HepG2 (cell line): ENCODE results near the gene AGRN. TPM values are rescaled to one million over a fixed set of nuclear protein-coding genes. Genes with fewer than 3 reads are reported as not detected.
A peak's percentile ranks its signal among the peaks of the same experiment; 100 is the strongest.

Source experiments
- AGO2 ChIP-seq: fragments of 200-400 bp; formaldehyde crosslinking; optimal IDR thresholded peaks from 2 replicates; pipeline ENCODE3; 2017; ENCODE audit warnings: mild to moderate bottlenecking, low read depth, low read length, moderate library complexity
- DBP ChIP-seq: sonication (generic); formaldehyde crosslinking; IDR thresholded peaks from 2 replicates; pipeline ENCODE4 v1.4.0; 2020; ENCODE audit warnings: missing genetic modification reagents; ENCODE audit errors: not compliant biosample characterization
- FOXP1 ChIP-seq, 2 experiments: fragments of 450-650 bp in 1 of 2; IDR thresholded peaks; 2 replicates each; pipeline ENCODE4 v1.6.1; 2017 to 2018; ENCODE audit warnings: antibody characterized with exemption in 1 of 2
- HBP1 ChIP-seq: IDR thresholded peaks from 2 replicates; pipeline ENCODE4 v1.6.1; 2016; ENCODE audit warnings: low read depth, control low read depth
- KDM1A ChIP-seq: IDR thresholded peaks from 2 replicates; pipeline ENCODE4 v1.6.1; 2016; ENCODE audit warnings: missing compliant biosample characterization
- MED8 ChIP-seq: sonication (generic); formaldehyde crosslinking; IDR thresholded peaks from 2 replicates; pipeline ENCODE4 v1.8.1; 2023; ENCODE audit warnings: mild to moderate bottlenecking, missing genetic modification reagents; ENCODE audit not compliant: insufficient replicate concordance
- SAFB2 ChIP-seq: sonication (generic); formaldehyde crosslinking; IDR thresholded peaks from 2 replicates; pipeline ENCODE4 v1.5.1; 2020; ENCODE audit warnings: missing genetic modification reagents, low read depth, mild to moderate bottlenecking, borderline replicate concordance
- SMC3 ChIP-seq: IDR thresholded peaks from 2 replicates; pipeline ENCODE4 v1.6.1; 2011; ENCODE audit warnings: low read length, improper control_type of control experiment
- ZC3H13 ChIP-seq: sonication (generic); formaldehyde crosslinking; IDR thresholded peaks from 2 replicates; pipeline ENCODE4 v1.8.1; 2023; ENCODE audit warnings: mild to moderate bottlenecking, missing genetic modification reagents, moderate library complexity
- ZNF160 ChIP-seq: sonication (generic); formaldehyde crosslinking; IDR thresholded peaks from 2 replicates; pipeline ENCODE4 v1.8.0; 2022; ENCODE audit warnings: mild to moderate bottlenecking, inconsistent platforms, missing genetic modification reagents
- ZNF562 ChIP-seq: sonication (generic); formaldehyde crosslinking; IDR thresholded peaks from 2 replicates; pipeline ENCODE4 v1.8.0; 2022; ENCODE audit warnings: missing genetic modification reagents, borderline replicate concordance
- ZNF687 ChIP-seq: sonication (generic); formaldehyde crosslinking; IDR thresholded peaks from 2 replicates; pipeline ENCODE4 v1.5.1; 2020; ENCODE audit warnings: mild to moderate bottlenecking, missing genetic modification reagents, moderate library complexity
- ZNF816 ChIP-seq: sonication (generic); formaldehyde crosslinking; IDR thresholded peaks from 2 replicates; pipeline ENCODE4 v1.8.0; 2022; ENCODE audit warnings: missing genetic modification reagents, mild to moderate bottlenecking, borderline replicate concordance
- ZSCAN20 ChIP-seq: sonication (generic); formaldehyde crosslinking; IDR thresholded peaks from 2 replicates; pipeline ENCODE4 v1.4.0; 2020; ENCODE audit warnings: missing genetic modification reagents, mild to moderate bottlenecking, borderline replicate concordance
- ZSCAN31 ChIP-seq: sonication (generic); formaldehyde crosslinking; IDR thresholded peaks from 2 replicates; pipeline ENCODE4 v1.5.0; 2020; ENCODE audit warnings: low read depth, mild to moderate bottlenecking, missing genetic modification reagents
- polyA plus RNA-seq, 8 experiments: library from polyadenylated mRNA; depleted of rRNA in 3 of 8; stranded (reverse) in 7 of 8; unstranded in 1 of 8; fragments of >200 nt; fragmentation: Illumina TruSeq in 4 of 8; extraction: Trizol in 4 of 8; gene quantifications; 2 replicates each; pipeline versions ENCODE4 v1.2.1 to v1.2.3, GENCODE V29; 2011 to 2016; ENCODE audit warnings: low read depth in 4 of 8, missing spikeins in 1 of 8, mixed read lengths in 1 of 8; ENCODE audit not compliant: insufficient read depth in 1 of 8
- total RNA-seq, 5 experiments: library from RNA; depleted of rRNA; stranded (reverse); fragments of >200 nt; fragmentation: Illumina TruSeq; extraction: Trizol; gene quantifications; 2 replicates each; pipeline ENCODE4 v1.2.3, GENCODE V29; 2016; ENCODE audit warnings: low read depth in 1 of 5

Gene AGRN
- total and polyA plus RNA-seq, 2 of the 13 experiments (the other 11 are each of a cell fraction or from before 2014, with no cell fraction given): 29.8 to 65.2 TPM

DNA sequence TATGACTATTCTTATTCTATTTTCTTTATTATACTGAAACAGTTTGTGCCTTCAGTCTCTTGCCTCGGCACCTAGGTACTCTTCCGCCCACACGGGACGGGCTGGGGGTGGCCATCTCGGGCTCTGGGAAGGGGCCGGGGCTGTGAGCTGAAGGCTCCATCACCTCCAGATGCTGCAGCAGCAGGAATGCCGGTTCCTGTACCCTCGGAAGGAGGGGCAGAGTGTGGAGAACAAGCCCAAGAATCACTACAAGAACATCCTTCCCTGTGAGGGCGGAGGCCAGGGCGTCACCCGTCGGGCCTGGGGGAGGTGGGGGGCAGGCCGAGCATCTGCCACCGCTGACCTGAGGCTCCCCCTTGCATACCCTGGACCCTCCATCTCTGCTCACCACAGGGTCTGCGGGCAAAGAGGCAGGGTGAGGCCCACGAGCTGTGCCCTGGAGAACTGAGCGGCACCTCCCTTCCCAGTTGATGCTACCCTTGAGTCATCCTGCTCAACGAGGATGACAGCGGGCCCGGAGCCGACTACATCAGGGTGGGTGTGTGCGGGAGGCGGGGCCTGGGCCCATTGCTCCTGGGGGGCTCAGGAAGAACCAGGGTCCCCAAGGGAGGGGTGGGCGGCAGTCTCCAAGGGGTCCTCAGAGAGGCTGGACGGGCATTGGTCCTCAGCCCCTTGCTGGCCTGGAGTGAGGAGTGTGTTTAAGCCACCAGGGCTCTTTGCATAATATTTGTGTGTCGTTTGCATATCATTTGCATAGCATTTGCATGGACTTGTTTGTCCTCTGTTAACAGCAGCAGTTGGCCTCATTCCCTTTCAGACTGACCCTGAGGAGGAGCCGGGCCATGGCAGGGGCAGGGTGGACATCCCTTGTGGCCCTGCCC, 46.7 kb downstream of the AGRN start (continued):
- no peak for TF ChIP-seq ZNF816 (CRISPR knock-in tag)
- no peak for TF ChIP-seq SMC3
- TF ChIP-seq MED8 (CRISPR knock-in tag): no peak
- no peak for TF ChIP-seq ZSCAN20 (CRISPR knock-in tag)
- TF ChIP-seq DBP: no peak
- TF ChIP-seq SAFB2 (CRISPR knock-in tag): no peak
- TF ChIP-seq HBP1 (CRISPR knock-in tag): no peak
- no peak for TF ChIP-seq ZSCAN31 (CRISPR knock-in tag)
- TF ChIP-seq AGO2: peak; percentile 61
- TF ChIP-seq KDM1A (CRISPR knock-in tag): no peak
- TF ChIP-seq FOXP1 (IDR thresholded peaks at IDR 0.05): no peak
- TF ChIP-seq FOXP1 (CRISPR knock-in tag; IDR thresholded peaks at IDR 0.05): no peak
- no peak for TF ChIP-seq ZNF160 (CRISPR knock-in tag)
- peak; percentile 45; the same call in 1 of the 2 replicates for TF ChIP-seq ZC3H13 (CRISPR knock-in tag)
- no peak for TF ChIP-seq ZNF562
- TF ChIP-seq ZNF687 (CRISPR knock-in tag): 0 out of 2 replicates have a peak, but pooled peaks have one; percentile 11
